HL-60/S4 treated with retinoic acid at 250 ng/mL for 4 days and 3 days (cell line): ENCODE results near the gene STXBP6.

ENCODE experiments used
- in situ Hi-C: fragments of 300-500 bp; cut with MboI; formaldehyde crosslinking; loops from 2 replicates; pipeline ENCODE4 v1.7.0; 2022; ENCODE audit warnings: low sequenced_read_pairs

STXBP6 gene

GRCh38 chr14:24866067-24866639 is 183.8 kb downstream of the STXBP6 start:
- in situ Hi-C loops, result no loop called here

DNA sequence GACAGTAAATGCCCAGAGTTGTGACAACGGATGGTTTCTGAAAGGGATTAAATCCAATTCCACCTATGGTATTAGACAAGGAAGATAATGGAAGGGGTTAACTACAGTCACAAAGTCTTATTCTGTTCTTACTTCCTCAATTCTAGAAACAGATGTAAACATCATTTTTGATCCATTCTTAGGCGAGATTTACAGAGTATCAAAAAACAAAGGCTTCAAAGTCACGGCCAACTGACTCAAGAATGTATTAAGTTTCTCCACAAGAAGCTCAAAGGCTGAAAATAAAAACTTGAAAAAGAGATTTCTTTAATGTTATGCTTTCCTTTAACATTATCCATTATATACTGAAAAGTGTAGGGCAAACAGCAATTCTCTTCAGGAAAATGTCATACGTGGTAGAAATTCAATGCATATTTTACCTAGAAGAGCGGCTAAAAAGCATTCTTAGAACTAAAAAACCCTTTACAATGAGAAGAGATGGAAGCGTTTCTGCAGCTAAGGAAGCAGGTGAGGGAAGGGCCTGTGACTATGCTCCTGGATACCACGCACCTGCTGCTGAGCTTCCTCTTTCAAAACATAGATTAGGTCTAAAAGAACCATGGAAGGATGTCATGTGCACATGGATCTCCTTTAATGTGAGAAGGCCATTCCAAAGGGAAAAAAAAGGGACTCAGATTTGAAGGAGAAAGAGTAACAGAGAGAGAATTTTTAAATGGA is 185.8 kb downstream of the STXBP6 start:
- in situ Hi-C loops, result no loop called here

- in situ Hi-C loops, result no loop called here
These were observed 188.8 kb downstream of the STXBP6 start for GRCh38 chr14:24861083-24861630.

DNA sequence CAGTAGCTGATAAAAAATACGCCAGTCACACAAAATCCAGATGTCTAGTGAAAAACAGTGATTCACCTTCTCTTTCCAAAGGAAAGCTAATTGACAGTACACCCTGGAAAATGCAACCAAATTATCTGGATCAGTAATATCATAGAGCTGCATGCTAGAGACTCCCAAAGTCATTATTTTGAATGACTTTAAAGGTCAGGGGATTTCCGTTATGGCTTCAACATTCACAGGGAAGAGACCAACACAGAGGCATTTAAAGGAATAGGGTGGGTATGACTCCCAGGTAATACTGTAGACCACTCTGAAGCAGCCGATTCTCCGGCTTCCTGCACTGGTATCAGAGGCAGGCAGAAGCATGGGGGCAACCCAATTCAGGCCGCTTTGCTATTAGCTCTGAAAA is 190.4 kb downstream of the STXBP6 start:
- in situ Hi-C loops, result no loop called here

DNA sequence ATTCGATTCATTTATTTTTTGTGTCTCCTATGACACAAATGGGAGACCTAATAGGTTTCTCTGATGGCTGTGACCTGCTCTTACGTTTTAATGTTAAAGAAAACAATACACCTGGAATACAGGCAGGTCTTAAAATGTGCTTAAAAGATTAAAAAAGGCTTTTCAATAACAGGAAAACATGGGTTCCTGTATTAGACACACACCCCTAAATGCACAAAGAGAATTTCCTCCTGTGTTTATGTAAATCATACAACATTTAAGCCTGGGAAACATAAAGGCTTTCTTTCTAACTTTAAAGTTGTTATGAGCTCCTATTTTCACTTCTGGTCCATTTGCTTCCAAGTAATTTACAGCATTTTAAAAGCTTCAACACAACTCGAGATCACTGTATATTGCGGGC is 191.3 kb downstream of the STXBP6 start:
- in situ Hi-C loops, result no loop called here

DNA sequence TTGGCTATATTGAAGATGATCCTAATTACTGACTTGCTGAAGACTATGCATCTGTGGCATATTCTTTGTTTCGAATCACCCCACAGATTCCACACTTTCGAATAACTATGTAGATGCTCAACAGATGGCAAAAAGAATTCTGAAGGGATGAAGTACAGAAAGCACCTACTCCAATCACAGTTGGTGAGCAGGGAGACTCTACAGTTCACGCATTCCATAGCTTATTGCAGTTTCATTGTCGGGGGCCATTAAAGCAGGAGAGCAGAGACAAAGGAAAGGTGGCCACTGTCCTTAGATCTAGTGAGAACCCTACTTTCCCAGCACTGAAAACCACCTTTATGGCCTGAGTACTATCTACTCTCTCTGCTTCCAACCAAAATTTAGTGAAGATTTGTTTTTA is 191.9 kb downstream of the STXBP6 start:
- in situ Hi-C loops, result no loop called here

DNA sequence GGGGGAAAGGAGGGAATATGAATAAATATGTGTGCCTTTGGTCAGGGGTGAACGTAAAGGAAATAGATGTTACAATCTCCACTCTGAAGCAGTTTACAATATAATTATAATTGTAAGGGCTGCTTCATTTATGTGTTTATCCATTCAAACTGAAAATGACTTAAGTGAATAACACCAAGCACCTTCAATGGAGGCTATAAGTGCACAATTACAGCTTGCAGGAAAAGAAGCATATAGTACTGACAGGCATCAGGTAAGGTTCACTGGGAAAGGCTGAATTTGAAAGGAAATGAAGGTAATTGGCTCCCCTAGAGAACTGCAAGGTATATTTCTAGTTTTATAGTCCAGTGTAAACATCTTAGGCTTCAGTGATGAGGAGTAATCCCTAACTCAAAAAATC is 192.7 kb downstream of the STXBP6 start:
- in situ Hi-C loops, result no loop called here

DNA sequence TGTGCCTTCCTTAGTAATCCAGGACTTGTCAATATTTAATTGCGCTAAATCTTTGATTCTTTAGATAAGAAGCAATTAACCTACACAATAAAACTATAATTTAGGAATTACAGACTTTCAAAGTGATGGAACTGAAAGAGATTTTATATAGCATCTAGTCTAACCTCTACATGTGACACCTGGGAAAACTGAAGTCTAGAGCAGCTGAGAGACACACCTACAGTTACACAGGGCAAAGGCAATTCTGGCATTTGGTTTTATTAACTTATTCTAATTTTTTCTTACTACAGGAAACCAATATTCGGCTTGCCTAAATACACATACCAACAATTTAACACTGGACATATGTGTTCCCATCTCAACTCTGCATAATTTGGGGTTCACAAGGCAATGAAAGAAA is 196.5 kb downstream of the STXBP6 start:
- in situ Hi-C loops, result no loop called here

- in situ Hi-C loops, result no loop called here
These were observed 197.5 kb downstream of the STXBP6 start for GRCh38 chr14:24852312-24853060.

GRCh38 chr14:24851837-24852236 is 198.1 kb downstream of the STXBP6 start:
- in situ Hi-C loops, result no loop called here

DNA sequence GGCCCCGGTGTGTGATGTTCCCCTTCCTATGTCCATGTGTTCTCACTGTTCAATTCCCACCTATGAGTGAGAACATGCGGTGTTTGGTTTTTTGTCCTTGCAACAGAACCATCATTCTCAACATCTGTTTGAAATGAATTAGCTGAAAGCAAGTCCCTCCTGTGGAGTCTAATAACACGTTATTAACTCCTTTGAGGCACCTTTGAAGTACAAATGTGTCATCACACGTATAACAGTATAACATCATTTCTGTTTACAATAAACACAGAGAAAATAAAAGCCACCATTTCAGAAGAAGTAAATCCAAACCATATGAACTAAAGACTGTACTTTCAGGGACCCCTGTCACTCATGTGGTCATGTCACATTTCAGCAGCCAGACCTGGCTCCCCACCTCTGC is 198.5 kb downstream of the STXBP6 start:
- in situ Hi-C loops, result no loop called here

DNA sequence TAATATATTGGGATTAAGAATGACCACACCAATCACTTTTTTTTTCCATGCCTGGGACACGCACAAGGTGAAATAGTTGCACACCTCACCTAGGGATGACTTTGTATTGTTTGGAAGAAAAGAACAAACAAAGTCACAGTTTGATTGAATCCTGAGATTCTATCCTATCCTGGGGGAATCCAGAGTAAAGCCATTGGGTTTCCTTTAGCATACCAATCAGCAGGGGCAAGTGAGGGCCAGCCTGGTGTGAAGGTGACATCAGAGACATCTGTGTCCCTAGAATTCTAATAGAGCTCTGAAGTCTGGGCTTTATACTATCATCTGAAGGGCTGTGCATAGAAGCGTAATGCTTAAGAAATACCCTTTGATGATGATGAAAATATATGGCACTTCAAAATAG is 199.9 kb downstream of the STXBP6 start:
- in situ Hi-C loops, result no loop called here

GRCh38 chr14:24849471-24849870 is 200.5 kb downstream of the STXBP6 start:
- in situ Hi-C loops, result no loop called here

- in situ Hi-C loops, result no loop called here
These were observed 201.7 kb downstream of the STXBP6 start for GRCh38 chr14:24848102-24848790.

- in situ Hi-C loops, result no loop called here
These were observed 202.3 kb downstream of the STXBP6 start for GRCh38 chr14:24847568-24848095.

DNA sequence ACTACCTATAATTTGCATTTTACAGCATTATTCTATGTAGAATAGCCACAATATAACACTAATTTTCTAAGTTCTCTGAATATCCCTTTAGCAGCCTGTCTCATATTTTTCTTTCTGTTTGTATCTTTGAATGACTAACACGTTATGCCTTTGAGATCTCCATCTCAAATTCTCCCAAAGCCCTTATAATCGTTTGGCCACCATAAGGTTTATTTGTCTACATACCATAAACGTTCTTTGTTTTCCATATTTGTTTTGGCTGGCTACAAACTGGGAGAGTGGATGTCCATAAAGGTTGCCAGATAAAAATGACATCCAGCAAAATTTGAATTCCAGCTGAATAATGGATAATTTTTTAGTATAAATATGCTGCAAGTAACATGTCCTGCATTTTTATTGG is 203.7 kb downstream of the STXBP6 start:
- in situ Hi-C loops, result no loop called here

GRCh38 chr14:24845851-24846250 is 204.1 kb downstream of the STXBP6 start:
- in situ Hi-C loops, result no loop called here

DNA sequence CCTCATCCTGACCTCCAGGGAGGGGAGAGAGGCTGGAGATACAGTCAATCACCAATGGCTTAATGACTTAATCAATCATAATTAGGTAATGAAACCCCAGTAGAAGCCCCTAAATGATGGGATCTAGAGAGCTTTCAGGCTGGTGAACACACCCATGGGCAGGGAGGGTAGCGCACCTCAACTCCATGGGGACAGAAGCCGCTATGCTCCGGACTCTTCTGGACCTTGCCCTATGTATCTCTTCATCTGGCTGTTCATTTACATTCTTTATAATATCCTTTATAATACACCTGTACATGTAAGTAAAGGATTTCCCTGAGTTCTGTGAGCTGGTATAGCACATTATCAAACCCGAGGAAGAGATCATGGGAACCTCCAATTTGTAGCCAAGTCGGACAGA is 205.9 kb downstream of the STXBP6 start:
- in situ Hi-C loops, result no loop called here

GRCh38 chr14:24843494-24843893 is 206.5 kb downstream of the STXBP6 start:
- in situ Hi-C loops, result no loop called here

DNA sequence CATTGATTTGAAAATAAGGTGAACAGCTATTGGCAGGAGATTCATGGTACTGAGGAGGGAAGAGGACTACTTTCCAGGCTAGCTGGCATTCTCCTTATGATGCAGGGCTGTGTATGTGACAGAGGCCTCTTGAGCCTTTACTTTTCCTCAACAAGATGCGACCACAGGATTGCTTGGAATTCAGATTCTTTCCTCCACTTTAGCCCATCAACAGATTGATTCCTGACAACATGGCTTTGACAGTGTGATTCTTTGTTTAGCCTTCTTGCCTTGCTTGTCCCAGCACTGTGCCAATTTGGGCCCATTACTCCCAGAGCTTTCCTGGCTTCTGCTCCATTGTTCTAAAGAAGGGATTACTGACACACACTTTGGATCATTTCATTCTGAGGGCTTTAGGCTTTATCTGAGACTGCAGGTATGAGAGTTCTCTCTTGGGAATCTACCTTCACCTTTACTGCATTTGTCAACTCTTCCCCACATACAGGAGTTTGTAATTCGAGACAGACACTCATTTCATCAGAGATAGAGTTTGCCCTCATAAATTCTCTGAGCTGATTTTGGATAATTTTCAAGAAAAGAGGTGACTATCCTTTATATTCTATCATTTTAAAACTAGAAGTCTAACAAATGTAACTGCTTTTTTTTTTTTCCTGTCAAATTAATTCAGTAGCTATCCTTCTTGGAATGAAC is 209.6 kb downstream of the STXBP6 start:
- in situ Hi-C loops, result no loop called here
